Loucy (cell line): Measurements from ENCODE around the gene ZNF316.

Experiments
- H2AFZ ChIP-seq: fragments of 200-600 bp; sonication (generic); 2 replicates; pipeline ENCODE4 v1.6.0; 2016; ENCODE audit warnings: antibody characterized with exemption, mild to moderate bottlenecking, low read length, moderate library complexity
- H3F3A ChIP-seq: fragments of 200-600 bp; 2 replicates; pipeline ENCODE4 v1.6.0; 2016; ENCODE audit warnings: antibody characterized with exemption, low read depth, mild to moderate bottlenecking
- H3K27me3 ChIP-seq: fragments of 200-600 bp; sonication (generic); 2 replicates; pipeline ENCODE4 v1.6.1; 2014; ENCODE audit warnings: low read length, mild to moderate bottlenecking; ENCODE audit not compliant: insufficient read depth, poor library complexity, severe bottlenecking
- H3K36me3 ChIP-seq: fragments of 200-600 bp; sonication (generic); 2 replicates; pipeline ENCODE4 v1.6.1; 2016; ENCODE audit warnings: low read length; ENCODE audit not compliant: insufficient read depth
- H3K4me1 ChIP-seq: fragments of 200-600 bp; sonication (generic); 2 replicates; pipeline ENCODE4 v1.5.1; 2014; ENCODE audit warnings: low read length, mild to moderate bottlenecking; ENCODE audit not compliant: insufficient read depth, poor library complexity, severe bottlenecking
- H3K4me2 ChIP-seq: fragments of 200-600 bp; sonication (generic); 2 replicates; pipeline ENCODE4 v1.6.0; 2014; ENCODE audit warnings: antibody characterized with exemption, low read length, low read depth, mild to moderate bottlenecking; ENCODE audit not compliant: poor library complexity, severe bottlenecking
- H3K4me3 ChIP-seq: fragments of 200-600 bp; sonication (generic); 2 replicates; pipeline ENCODE4 v1.5.1; 2014; ENCODE audit warnings: low read length, mild to moderate bottlenecking, mixed read lengths; ENCODE audit not compliant: poor library complexity, severe bottlenecking
- H3K79me2 ChIP-seq: fragments of 200-600 bp; sonication (generic); 2 replicates; pipeline ENCODE4 v1.6.1; 2014; ENCODE audit warnings: low read length; ENCODE audit not compliant: insufficient read depth
- H3K9ac ChIP-seq: fragments of 200-600 bp; sonication (generic); 2 replicates; pipeline ENCODE4 v1.6.0; 2014; ENCODE audit warnings: mild to moderate bottlenecking, low read depth, low read length, moderate library complexity; ENCODE audit not compliant: poor library complexity, severe bottlenecking
- H3K9me2 ChIP-seq: fragments of 200-600 bp; sonication (generic); replicated peaks from 2 replicates; pipeline ENCODE4 v1.6.1; 2016; ENCODE audit warnings: low read depth, low read length, mixed read lengths
- H3K9me3 ChIP-seq: fragments of 200-600 bp; sonication (generic); 2 replicates; pipeline ENCODE4 v1.6.1; 2014; ENCODE audit warnings: mild to moderate bottlenecking, antibody characterized with exemption, low read length, low read depth; ENCODE audit not compliant: insufficient read depth
- H4K20me1 ChIP-seq: fragments of 200-600 bp; sonication (generic); 2 replicates; pipeline ENCODE4 v1.6.0; 2014; ENCODE audit warnings: antibody characterized with exemption, low read length, mild to moderate bottlenecking; ENCODE audit not compliant: insufficient read depth, poor library complexity, severe bottlenecking
- CTCF ChIP-seq: fragments of 200-600 bp; sonication (generic); conservative IDR thresholded peaks from 2 replicates; pipeline ENCODE4 v1.5.1; 2014; ENCODE audit warnings: mild to moderate bottlenecking, antibody characterized with exemption, low read length
- EZH2phosphoT487 ChIP-seq: fragments of 200-600 bp; IDR thresholded peaks from 2 replicates; pipeline ENCODE4 v1.6.1; 2018; ENCODE audit warnings: antibody characterized with exemption, mild to moderate bottlenecking, moderate library complexity, borderline replicate concordance

The ZNF316 gene

GRCh38 chr7:6608081-6608480, 29.0 kb upstream of the ZNF316 start:
- Histone ChIP-seq H3K9ac (no peak overlapping the region), H3K9me3 (no peaks in the 10 kb centered on the region), H4K20me1 (no peaks in the 10 kb centered on the region), H3K9me2 (no peaks in the 10 kb centered on the region), H3K4me3 (no peak overlapping the region), H3K4me2 (no peak overlapping the region), H3K4me1 (no peaks in the 10 kb centered on the region), H2AFZ (no peak overlapping the region), H3F3A (no peaks in the 10 kb centered on the region), H3K79me2 (no peaks in the 10 kb centered on the region), H3K36me3 (peaks cover 15% of the 10 kb centered on the region; the same call in 1 of the 2 replicates), H3K27me3 (no peaks in the 10 kb centered on the region)
- TF ChIP-seq CTCF (no peak), EZH2phosphoT487 (no peak)

GRCh38 chr7:6608794-6609193, 28.3 kb upstream of the ZNF316 start:
- H3K9me2 ChIP-seq, result no peaks in the 10 kb centered on the region
- H3K27me3 ChIP-seq, result no peaks in the 10 kb centered on the region
- no peaks in the 10 kb centered on the region; the same call in 1 of the 2 replicates for H3F3A ChIP-seq
- no peak overlapping the region for H3K9ac ChIP-seq
- TF ChIP-seq CTCF (no peak), EZH2phosphoT487 (no peak)
- H3K4me2 ChIP-seq, result no peak overlapping the region
- no peak overlapping the region for H2AFZ ChIP-seq
- H3K4me1 ChIP-seq, result no peaks in the 10 kb centered on the region
- H4K20me1 ChIP-seq, result no peaks in the 10 kb centered on the region
- H3K36me3 ChIP-seq, result peaks cover 11% of the 10 kb centered on the region; the same call in 1 of the 2 replicates
- no peak overlapping the region for H3K4me3 ChIP-seq
- H3K9me3 ChIP-seq, result no peaks in the 10 kb centered on the region
- no peaks in the 10 kb centered on the region for H3K79me2 ChIP-seq

GRCh38 chr7:6612819-6613218, 24.3 kb upstream of the ZNF316 start:
- Histone ChIP-seq H3K4me1 (peaks cover 13% of the 10 kb centered on the region), H3F3A (no peaks in the 10 kb centered on the region; the same call in 1 of the 2 replicates), H3K36me3 (peaks cover 5% of the 10 kb centered on the region; the same call in 1 of the 2 replicates), H3K4me3 (no peak overlapping the region), H3K4me2 (no peak overlapping the region), H3K9ac (no peak overlapping the region), H3K9me3 (no peaks in the 10 kb centered on the region), H3K79me2 (no peaks in the 10 kb centered on the region; the same call in 1 of the 2 replicates), H3K9me2 (no peaks in the 10 kb centered on the region), H4K20me1 (no peaks in the 10 kb centered on the region), H2AFZ (no peak overlapping the region), H3K27me3 (no peaks in the 10 kb centered on the region)
- no peak for TF ChIP-seq EZH2phosphoT487
- TF ChIP-seq CTCF, result no peak
